ENCODE measurements around the gene MARS2.
"Not testable (repeated sequence)": the region's sequence is repeated elsewhere in the genome, so short reads cannot be mapped to it uniquely, and the experiment has no call there.

The MARS2 gene

DNA sequence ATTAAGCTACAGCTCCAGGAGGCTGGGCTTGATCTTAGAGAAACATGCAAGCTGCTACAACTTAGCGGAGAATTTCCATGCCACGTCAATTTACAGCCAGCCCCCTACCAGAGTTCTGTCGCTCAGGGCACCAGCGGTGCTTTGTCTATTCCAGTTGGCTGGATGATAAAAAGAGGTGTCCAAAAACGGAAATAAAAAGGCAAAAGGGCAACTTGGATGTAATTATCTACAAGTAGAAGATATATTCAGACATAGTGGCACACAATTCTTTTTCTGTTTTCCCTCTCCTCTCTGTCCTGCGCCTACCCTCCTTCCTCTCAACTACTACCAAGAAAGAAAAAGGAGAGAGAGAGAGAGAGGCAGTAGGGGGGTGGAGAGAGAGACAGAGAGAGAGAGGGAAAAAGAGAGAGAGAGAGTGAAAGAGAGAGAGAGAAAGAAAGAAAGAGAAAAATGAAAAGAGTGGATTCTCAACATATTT lies 29.4 kb upstream of the MARS2 start:
- no peak overlapping the region for H3K4me2 ChIP-seq (ENCODE audit: low read length)
- no peak overlapping the region for H3K27ac ChIP-seq (ENCODE audit: low read depth, low read length, poor library complexity, severe bottlenecking)
- H3K9me2 ChIP-seq (ENCODE audit: low read depth, low read length), result no peaks in the 10 kb centered on the region
- TF ChIP-seq EZH2 (IDR thresholded peaks at IDR 0.05; ENCODE audit: borderline replicate concordance, low read length), result no peak
- TF ChIP-seq, protein P1, sequence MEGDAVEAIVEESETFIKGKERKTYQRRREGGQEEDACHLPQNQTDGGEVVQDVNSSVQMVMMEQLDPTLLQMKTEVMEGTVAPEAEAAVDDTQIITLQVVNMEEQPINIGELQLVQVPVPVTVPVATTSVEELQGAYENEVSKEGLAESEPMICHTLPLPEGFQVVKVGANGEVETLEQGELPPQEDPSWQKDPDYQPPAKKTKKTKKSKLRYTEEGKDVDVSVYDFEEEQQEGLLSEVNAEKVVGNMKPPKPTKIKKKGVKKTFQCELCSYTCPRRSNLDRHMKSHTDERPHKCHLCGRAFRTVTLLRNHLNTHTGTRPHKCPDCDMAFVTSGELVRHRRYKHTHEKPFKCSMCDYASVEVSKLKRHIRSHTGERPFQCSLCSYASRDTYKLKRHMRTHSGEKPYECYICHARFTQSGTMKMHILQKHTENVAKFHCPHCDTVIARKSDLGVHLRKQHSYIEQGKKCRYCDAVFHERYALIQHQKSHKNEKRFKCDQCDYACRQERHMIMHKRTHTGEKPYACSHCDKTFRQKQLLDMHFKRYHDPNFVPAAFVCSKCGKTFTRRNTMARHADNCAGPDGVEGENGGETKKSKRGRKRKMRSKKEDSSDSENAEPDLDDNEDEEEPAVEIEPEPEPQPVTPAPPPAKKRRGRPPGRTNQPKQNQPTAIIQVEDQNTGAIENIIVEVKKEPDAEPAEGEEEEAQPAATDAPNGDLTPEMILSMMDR (IDR thresholded peaks at IDR 0.05; ENCODE audit: low read length), result no peak
- no peak overlapping the region for H3K4me3 ChIP-seq (ENCODE audit: low read depth, low read length, poor library complexity, severe bottlenecking)
- H3K27me3 ChIP-seq (ENCODE audit: insufficient read depth, low read length), result no peaks in the 10 kb centered on the region
- H3F3A ChIP-seq (ENCODE audit: insufficient read depth, low read length), result no peaks in the 10 kb centered on the region
- H3K4me1 ChIP-seq (ENCODE audit: insufficient read depth, low read length, severe bottlenecking), result no peaks in the 10 kb centered on the region
- no peak overlapping the region for H3K9ac ChIP-seq (ENCODE audit: low read length)
- no peaks in the 10 kb centered on the region for H3K9me3 ChIP-seq (ENCODE audit: low read length)
- H2AFZ ChIP-seq (ENCODE audit: low read length), result no peak overlapping the region
- H3K79me2 ChIP-seq (ENCODE audit: insufficient read depth, low read length), result no peaks in the 10 kb centered on the region
- no peaks in the 10 kb centered on the region for H3K36me3 ChIP-seq (ENCODE audit: insufficient read depth, low read length)
- H4K20me1 ChIP-seq (ENCODE audit: insufficient read depth, low read length), result no peaks in the 10 kb centered on the region

DNA sequence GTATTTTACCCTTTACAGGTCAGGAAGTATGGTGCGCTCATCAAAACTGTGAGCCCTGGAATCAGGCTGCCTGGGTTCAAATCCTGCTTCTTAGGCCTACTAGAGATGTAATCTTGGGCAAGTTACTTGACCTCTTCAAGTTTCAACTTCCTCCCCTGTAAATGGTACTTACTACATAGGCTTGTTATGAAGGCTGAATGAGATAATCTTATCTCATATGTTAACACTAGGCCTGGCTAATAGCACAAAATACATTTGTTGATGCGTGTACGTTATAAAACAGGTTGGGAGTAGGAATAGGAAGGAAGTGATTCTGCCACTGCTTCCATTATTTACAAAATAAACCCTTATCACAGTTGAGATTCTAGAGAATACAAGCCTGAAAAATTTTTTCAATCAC lies 28.1 kb upstream of the MARS2 start:
- Histone ChIP-seq H3K27ac (ENCODE audit: low read depth, low read length, poor library complexity, severe bottlenecking) (no peak overlapping the region), H3F3A (ENCODE audit: insufficient read depth, low read length) (no peaks in the 10 kb centered on the region)

DNA sequence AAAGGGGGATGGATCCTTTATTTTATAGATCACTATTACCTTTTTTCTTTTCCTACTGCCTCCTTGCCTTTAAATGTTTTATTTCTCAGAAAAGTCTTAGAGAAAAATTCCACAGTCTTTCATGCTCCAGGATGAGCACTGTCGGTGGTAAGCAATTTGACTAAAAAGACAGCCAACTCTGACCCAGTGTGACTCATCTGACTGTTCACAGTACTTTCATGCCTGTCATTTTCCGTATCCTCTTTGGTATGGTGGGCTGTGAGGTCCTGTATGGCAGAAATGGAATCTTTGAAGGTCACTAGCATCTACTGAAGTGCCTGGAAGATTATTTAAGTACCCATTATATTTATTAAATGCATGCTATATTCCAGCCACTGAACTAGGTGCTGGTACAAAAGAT lies 27.7 kb upstream of the MARS2 start:
- no peak overlapping the region for H3K27ac ChIP-seq (ENCODE audit: low read depth, low read length, poor library complexity, severe bottlenecking)
- no peaks in the 10 kb centered on the region for H3K9me3 ChIP-seq (ENCODE audit: low read length)
- no peaks in the 10 kb centered on the region for H3K36me3 ChIP-seq (ENCODE audit: insufficient read depth, low read length)
- H4K20me1 ChIP-seq (ENCODE audit: insufficient read depth, low read length), result no peaks in the 10 kb centered on the region
- H3K4me2 ChIP-seq (ENCODE audit: low read length), result no peak overlapping the region
- H3K9ac ChIP-seq (ENCODE audit: low read length), result no peak overlapping the region
- no peak overlapping the region for H2AFZ ChIP-seq (ENCODE audit: low read length)
- TF ChIP-seq, protein P1 (IDR thresholded peaks at IDR 0.05; ENCODE audit: low read length), result no peak
- no peak for TF ChIP-seq EZH2 (IDR thresholded peaks at IDR 0.05; ENCODE audit: borderline replicate concordance, low read length)
- H3F3A ChIP-seq (ENCODE audit: insufficient read depth, low read length), result no peaks in the 10 kb centered on the region
- no peak overlapping the region for H3K4me3 ChIP-seq (ENCODE audit: low read depth, low read length, poor library complexity, severe bottlenecking)
- H3K27me3 ChIP-seq (ENCODE audit: insufficient read depth, low read length), result no peaks in the 10 kb centered on the region
- no peaks in the 10 kb centered on the region for H3K9me2 ChIP-seq (ENCODE audit: low read depth, low read length)
- H3K79me2 ChIP-seq (ENCODE audit: insufficient read depth, low read length), result no peaks in the 10 kb centered on the region
- no peaks in the 10 kb centered on the region for H3K4me1 ChIP-seq (ENCODE audit: insufficient read depth, low read length, severe bottlenecking)

More for the DNA sequence above, 28.1 kb upstream of the MARS2 start:
- TF ChIP-seq, protein P1 (IDR thresholded peaks at IDR 0.05; ENCODE audit: low read length), result no peak
- TF ChIP-seq EZH2 (IDR thresholded peaks at IDR 0.05; ENCODE audit: borderline replicate concordance, low read length), result no peak
- Histone ChIP-seq H4K20me1 (ENCODE audit: insufficient read depth, low read length) (no peaks in the 10 kb centered on the region), H3K36me3 (ENCODE audit: insufficient read depth, low read length) (no peaks in the 10 kb centered on the region), H3K79me2 (ENCODE audit: insufficient read depth, low read length) (no peaks in the 10 kb centered on the region), H3K27me3 (ENCODE audit: insufficient read depth, low read length) (no peaks in the 10 kb centered on the region), H3K9me2 (ENCODE audit: low read depth, low read length) (no peaks in the 10 kb centered on the region), H3K4me3 (ENCODE audit: low read depth, low read length, poor library complexity, severe bottlenecking) (no peak overlapping the region), H2AFZ (ENCODE audit: low read length) (no peak overlapping the region), H3K9me3 (ENCODE audit: low read length) (no peaks in the 10 kb centered on the region), H3K4me1 (ENCODE audit: insufficient read depth, low read length, severe bottlenecking) (no peaks in the 10 kb centered on the region), H3K9ac (ENCODE audit: low read length) (no peak overlapping the region), H3K4me2 (ENCODE audit: low read length) (no peak overlapping the region)

DNA sequence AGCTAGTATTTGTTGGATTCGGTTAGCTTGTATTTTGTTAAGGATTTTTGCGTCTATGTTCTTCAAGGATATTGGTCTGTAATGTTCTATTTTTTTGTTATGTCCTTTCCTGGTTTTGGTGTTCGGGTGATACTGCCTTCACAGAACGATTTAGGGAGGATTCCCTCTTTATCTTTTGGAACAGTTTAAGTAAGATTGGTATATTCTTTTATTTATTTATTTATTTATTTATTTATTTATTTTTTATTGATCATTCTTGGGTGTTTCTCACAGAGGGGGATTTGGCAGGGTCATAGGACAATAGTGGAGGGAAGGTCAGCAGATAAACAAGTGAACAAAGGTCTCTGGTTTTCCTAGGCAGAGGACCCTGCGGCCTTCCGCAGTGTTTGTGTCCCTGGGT lies 10.0 kb upstream of the MARS2 start:
- not testable (repeated sequence) for H2AFZ ChIP-seq (ENCODE audit: low read length); H3K9me2 ChIP-seq (ENCODE audit: low read depth, low read length); H3F3A ChIP-seq (ENCODE audit: insufficient read depth, low read length); H3K27me3 ChIP-seq (ENCODE audit: insufficient read depth, low read length); H3K4me1 ChIP-seq (ENCODE audit: insufficient read depth, low read length, severe bottlenecking); H3K9me3 ChIP-seq (ENCODE audit: low read length); H3K79me2 ChIP-seq (ENCODE audit: insufficient read depth, low read length); H3K9ac ChIP-seq (ENCODE audit: low read length); H4K20me1 ChIP-seq (ENCODE audit: insufficient read depth, low read length); H3K36me3 ChIP-seq (ENCODE audit: insufficient read depth, low read length); H3K4me2 ChIP-seq (ENCODE audit: low read length); H3K4me3 ChIP-seq (ENCODE audit: low read depth, low read length, poor library complexity, severe bottlenecking); H3K27ac ChIP-seq (ENCODE audit: low read depth, low read length, poor library complexity, severe bottlenecking)

DNA sequence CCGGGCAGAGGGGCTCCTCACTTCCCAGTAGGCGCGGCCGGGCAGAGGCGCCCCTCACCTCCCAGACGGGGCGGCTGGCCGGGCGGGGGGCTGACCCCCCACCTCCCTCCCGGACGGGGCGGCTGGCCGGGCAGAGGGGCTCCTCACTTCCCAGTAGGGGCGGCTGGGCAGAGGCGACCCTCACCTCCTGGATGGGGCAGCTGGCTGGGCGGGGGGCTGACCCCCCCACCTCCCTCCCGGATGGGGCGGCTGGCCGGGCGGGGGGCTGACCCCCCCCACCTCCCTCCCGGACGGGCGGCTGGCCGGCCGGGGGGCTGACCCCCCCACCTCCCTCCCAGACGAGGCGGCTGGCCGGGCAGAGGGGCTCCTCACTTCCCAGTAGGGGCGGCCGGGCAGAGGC lies 9.2 kb upstream of the MARS2 start:
- H3K9me3 ChIP-seq (ENCODE audit: low read length); H3K27me3 ChIP-seq (ENCODE audit: insufficient read depth, low read length); H3K4me1 ChIP-seq (ENCODE audit: insufficient read depth, low read length, severe bottlenecking); H3K36me3 ChIP-seq (ENCODE audit: insufficient read depth, low read length); H4K20me1 ChIP-seq (ENCODE audit: insufficient read depth, low read length); H3K79me2 ChIP-seq (ENCODE audit: insufficient read depth, low read length); H3K9me2 ChIP-seq (ENCODE audit: low read depth, low read length); H3K4me2 ChIP-seq (ENCODE audit: low read length); H2AFZ ChIP-seq (ENCODE audit: low read length); H3F3A ChIP-seq (ENCODE audit: insufficient read depth, low read length); H3K9ac ChIP-seq (ENCODE audit: low read length); H3K4me3 ChIP-seq (ENCODE audit: low read depth, low read length, poor library complexity, severe bottlenecking); H3K27ac ChIP-seq (ENCODE audit: low read depth, low read length, poor library complexity, severe bottlenecking): not testable (repeated sequence)
